Measurements from ENCODE around the gene E2F6.

GRCh38 chr2:11514904-11515303, 48.9 kb upstream of the E2F6 start:
- TF ChIP-seq GABPA (IDR thresholded peaks at IDR 0.05; ENCODE audit: low read depth) (no peak), PAX5 (IDR thresholded peaks at IDR 0.05; ENCODE audit: borderline replicate concordance, low read depth, low read length) (no peak), HDAC2 (IDR thresholded peaks at IDR 0.05) (no peak), HCFC1 (IDR thresholded peaks at IDR 0.05; ENCODE audit: low read length) (no peak), ZNF207 (IDR thresholded peaks at IDR 0.05; ENCODE audit: borderline replicate concordance) (no peak), TCF12 (IDR thresholded peaks at IDR 0.05; ENCODE audit: low read depth, low read length) (no peak), POLR2A (IDR thresholded peaks at IDR 0.05; ENCODE audit: low read depth, low read length) (no peak), CTCF (IDR thresholded peaks at IDR 0.05 in 2 of 3, conservative IDR thresholded peaks at IDR 0.05 in 1 of 3; ENCODE audit: control insufficient read depth in 2 of 3, extremely low read depth in 1 of 3, insufficient read depth in 1 of 3, low read depth in 3 of 3, low read length in 3 of 3) (no peak)
